GM21529 (cell line): ENCODE measurements around the gene MTMR11.
"Not testable (repeated sequence)": the region's sequence is repeated elsewhere in the genome, so short reads cannot be mapped to it uniquely, and the experiment has no call there.

ENCODE experiments used
- ATAC-seq: cut with Tn5 transposase; IDR thresholded peaks from one replicate; pipeline ENCODE4 v1.9.1; 2021; ENCODE audit not compliant: unreplicated experiment

Gene MTMR11, protein sequence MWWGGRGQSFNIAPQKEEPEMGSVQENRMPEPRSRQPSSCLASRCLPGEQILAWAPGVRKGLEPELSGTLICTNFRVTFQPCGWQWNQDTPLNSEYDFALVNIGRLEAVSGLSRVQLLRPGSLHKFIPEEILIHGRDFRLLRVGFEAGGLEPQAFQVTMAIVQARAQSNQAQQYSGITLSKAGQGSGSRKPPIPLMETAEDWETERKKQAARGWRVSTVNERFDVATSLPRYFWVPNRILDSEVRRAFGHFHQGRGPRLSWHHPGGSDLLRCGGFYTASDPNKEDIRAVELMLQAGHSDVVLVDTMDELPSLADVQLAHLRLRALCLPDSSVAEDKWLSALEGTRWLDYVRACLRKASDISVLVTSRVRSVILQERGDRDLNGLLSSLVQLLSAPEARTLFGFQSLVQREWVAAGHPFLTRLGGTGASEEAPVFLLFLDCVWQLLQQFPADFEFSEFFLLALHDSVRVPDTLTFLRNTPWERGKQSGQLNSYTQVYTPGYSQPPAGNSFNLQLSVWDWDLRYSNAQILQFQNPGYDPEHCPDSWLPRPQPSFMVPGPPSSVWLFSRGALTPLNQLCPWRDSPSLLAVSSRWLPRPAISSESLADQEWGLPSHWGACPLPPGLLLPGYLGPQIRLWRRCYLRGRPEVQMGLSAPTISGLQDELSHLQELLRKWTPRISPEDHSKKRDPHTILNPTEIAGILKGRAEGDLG

DNA sequence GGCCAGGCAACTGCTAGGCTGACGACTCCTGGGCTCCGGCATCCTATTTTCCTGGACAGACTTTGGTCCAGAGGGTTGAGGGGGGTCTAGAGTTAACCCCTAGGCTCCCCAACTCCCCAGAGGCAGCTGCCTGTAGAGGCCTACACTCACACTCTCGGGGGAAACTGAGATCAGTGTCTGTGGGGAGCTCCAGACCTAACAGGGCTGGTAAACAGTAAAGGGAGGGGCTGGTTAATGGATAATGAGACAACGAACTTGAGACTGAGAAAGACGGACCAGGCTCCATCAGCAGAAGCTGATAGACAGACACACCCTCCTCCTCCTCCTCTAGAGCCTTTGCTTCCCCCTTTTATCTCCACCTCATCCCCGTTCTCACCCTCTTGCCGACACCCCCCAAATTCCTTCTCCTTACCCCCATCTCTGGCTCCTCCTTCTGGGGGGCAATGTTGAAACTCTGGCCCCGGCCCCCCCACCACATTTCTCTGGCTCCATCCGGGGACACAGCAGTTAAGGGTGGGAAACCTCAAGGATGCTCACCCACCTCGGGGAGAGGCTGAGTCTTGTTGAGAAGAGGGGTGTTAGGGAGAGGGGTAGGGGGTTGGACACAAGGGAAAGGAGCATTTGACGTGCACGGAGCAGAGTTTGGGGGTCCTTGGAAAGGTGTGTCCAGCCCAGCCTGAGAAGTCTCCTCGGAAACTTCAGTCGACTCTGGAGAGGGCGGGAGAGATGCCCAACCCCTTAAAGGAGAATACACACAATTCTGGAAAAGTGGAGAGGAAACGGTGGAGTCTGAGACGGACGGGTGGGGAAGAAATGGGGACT, at the start of gene MTMR11:
Gene MTMR11 (minus strand): TSS at position 710 of the 822 bp plus-strand sequence. CDS start 232 bp downstream, at position 478.
- ATAC-seq: no peak

DNA sequence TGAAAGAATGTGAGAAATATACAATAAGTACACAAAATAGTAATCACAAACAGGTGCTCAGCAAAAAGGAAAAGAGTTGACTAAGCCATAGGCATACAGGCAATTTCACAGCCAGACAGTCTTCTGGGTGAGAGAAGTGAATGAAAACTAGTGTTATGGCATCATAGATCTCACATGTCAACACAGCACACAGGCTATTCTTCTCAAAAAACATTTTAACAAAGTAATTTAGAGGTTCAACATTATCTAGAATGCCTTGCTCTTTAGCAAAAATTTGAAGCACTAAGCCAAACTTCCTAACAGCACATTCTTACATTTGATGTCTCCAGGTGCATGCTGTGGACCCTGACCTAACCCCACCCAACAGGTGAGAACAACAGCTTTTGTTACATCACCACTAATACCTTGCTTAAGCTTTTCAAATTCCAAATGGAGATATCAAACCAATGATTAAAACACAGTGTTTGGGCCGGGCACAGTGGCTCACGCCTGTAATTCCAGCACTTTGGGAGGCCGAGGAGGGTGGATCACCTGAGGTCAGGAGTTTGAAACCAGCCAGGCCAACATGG, 43.4 kb upstream of the MTMR11 start:
- no peak for ATAC-seq

DNA sequence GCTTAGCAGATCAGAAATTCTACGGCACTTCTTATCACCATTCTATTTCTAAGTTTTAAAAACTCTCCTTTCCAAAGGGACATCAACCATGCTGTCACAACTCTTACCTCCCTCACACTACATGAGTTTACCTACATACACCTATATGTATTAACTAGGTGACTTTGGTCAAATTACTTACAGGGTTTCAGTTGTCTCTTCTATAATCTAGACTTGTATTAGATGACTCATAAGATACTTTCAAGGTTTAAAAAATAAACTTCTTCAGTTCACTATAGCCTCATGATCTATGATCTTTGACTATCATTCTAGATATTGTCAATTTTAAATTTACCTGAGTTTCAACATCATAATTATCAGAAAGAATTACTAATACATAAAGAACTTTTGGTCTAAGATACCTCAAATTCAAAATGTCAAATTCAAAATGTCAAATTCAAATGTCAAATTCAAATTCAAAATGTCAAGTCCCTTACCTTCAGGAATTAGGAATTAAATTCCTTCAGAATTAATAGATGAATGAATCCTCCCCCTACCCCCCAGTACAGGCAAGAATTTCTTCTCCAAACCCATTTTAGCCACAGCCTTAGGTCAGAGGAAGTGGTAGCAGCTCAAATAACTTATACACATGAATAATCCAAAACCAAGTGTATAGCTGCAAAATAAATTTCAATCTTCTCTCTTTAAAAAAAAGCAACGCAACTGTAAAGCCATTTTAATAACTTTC, 42.7 kb upstream of the MTMR11 start:
- no peak for ATAC-seq

DNA sequence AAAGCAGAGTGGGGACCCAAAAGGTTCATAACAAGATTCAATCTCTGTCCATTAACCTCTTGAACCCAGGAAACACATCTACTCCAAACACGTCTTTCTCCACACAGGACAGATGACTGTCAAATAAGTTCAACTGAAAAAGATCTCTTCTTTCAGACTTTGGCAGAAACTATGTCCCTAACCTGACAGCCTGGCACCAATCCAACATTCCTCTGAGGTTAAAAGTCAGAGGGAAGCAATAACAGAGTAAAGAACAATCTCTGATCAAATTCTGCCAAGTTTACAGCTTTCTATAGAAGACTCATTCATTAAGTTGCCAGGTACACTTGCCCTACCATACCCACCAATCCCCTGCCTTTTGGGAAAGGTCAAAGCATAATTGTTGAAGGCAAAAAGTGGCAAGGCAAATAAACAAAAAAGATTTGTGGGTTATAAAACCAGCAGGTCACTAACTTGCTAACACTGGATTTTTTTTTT, 41.9 kb upstream of the MTMR11 start:
- no peak for ATAC-seq

DNA sequence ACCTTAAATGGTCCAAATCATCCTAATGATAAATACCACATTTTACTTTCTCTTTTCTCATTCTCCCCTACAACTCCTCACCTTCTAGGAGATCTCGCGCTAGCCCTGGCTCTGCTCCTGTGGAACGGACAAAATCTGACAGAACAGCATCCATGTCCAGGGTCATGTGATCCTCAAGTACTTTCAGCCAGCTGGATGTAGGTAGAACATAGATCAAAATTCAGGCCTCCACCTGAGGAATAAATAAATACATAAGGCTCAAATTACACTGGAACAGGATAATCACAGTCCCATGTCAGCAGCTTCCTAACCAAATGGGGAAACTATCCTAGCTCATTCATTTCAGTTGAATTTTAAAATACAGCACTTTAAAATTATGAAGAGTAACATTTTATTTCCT, 40.7 kb upstream of the MTMR11 start:
- no peak for ATAC-seq

DNA sequence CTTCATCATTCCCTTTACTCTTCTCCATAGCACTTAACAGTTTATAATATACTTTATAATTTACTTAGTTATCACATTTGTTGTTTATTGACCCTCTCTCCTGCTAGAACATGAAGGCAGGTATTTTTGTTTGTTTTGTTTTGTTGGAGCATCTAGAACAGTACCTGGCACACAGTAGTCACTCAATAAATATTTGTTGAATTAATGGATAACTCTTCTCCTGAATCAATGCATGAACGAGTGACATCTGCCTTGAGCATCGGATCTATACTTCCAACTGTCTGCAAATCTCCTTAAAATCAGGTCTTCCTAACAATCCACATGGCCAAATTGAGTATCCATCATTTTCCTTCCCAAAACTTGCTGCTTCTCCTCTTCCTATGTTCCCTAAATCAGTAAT, 35.9 kb upstream of the MTMR11 start:
- ATAC-seq: no peak

DNA sequence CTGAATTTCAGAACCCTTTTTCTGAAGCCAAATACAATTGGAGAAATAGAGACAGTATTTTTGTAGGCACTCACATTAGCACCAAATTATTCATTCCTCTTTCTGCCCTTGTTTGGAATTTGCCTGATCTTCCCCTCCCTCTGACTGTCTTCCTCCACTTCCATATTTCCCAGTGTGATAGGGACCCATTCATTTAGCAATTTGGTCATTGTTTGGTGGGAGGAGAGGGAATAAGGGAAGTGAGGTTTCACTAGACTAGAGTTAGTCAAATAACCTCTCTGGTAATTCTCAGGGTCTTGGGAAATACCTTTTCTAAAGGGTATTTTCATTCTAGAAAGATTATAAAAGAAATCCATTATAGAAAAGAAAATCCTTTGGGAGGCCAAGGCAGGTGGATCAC, 31.0 kb upstream of the MTMR11 start:
- no peak for ATAC-seq

DNA sequence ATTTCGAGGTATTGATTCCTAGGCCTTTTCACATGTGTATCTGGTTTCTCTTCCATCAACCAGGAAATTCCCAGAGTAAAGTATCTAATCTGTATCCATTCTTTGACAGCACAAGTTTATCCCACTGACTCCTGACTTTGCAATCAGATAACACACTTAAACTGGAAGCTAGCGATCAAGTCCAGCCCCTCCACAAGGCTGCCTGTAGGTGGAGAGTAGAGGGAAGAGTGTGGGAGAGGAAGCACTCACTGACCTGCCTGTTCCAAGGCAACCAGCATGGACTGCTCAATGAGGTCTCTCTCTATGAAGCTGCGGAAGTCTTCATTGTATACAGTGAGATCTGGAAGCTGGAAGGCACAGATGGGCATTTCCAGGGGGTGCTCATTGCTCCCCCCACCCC, 30.4 kb upstream of the MTMR11 start:
- ATAC-seq: no peak

DNA sequence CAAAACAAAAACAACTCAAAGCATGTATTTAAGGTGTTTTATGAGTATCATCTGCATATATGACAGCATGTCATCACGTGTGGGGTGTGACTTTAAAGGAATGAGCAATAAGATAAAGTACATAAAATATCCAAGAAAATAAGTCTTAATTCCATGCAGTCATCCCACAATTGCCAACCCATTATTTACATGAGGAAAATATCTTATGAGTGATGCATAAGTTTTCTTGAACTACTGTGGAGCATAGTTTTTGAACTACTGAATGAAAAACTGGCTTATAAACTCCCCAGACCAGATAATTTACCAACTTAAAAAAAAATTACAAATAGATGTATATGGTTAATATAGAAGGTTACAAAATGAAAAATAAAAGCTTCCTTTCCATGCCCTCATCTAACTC, 29.7 kb upstream of the MTMR11 start:
- ATAC-seq: no peak

DNA sequence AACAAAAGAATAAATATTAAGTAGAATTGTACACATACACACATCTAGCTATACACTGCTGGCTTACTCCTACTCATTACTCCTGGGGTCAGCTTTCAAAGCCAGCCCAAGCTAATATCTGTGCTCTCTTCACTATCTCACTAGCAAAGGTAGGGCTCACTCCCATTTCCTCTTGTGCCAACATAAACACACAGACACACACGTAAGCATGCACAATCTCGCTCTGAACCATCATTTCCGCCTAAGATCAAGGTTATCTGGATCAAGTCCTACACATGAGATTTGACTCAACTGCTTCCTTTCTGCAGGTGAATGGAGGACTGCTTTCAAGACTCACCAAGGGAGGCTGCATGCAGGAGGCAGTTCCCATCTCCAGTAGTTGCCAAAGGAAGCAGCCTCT, 28.8 kb upstream of the MTMR11 start:
- ATAC-seq: no peak

DNA sequence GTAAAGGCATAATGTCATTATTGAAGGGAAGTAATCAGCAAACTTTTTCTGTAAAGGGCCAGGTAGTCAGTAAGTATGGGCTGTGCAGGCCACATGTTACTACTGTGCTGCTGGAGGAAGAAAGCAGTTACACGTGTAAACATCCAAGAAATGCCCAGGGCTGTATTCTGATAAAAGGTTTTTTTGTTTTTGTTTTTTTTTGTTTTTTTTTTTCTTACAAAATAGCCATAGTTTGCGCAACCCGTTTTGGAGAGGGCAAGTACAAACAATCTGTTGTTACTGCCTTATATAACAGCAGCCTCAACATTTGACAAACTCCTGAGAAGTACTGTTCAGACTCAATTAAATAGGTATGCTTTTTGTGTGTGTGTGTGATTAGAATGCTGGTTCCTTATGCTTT, 26.7 kb upstream of the MTMR11 start:
- no peak for ATAC-seq

DNA sequence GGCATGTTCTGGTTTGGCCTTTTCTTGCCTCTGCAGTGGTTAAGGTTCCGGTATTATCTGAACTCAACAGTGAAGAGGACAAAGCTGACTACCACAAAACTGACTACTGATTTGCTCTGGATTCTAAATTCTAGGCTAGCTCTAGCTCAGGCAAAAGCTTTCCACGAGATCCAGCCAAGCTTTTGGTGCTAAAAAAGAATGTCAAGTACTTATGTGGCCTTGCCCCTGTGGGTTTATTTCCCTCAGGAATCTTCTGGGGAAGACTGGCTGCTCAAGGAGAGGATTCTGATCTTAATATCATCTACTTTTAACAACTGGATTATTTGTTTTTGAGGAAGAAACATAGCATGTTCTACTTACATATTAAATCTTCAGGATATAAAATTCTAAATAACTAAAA, 26.1 kb upstream of the MTMR11 start:
- no peak for ATAC-seq

DNA sequence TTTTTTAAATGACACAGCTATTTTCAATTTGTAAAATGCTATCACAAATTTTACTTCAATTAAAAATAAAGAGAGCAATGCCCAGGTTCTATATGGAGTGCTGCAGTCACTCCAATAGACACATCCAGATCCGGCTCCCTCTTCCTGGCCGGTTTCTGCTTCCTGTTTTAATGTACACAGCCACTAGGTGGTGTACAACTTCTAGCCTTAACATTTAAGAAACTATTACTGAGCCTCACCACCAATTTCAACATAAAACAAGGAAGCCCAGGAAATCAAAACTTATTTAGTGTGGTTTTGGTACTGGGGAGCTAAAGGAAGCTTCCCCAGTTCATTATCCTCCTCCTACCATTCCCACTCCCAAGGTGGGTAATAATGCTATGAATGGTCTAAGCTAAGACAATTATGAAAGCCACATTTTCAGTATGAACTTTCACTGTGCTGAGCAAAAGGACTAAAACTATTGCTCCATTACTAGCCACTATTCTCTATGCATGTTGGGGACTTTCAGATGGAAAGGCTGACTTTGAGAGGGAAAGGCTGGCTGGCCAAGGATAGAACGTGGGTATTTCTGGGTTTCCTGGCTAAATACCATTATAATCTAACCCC, 25.5 kb upstream of the MTMR11 start:
- peak; percentile 55 for ATAC-seq

DNA sequence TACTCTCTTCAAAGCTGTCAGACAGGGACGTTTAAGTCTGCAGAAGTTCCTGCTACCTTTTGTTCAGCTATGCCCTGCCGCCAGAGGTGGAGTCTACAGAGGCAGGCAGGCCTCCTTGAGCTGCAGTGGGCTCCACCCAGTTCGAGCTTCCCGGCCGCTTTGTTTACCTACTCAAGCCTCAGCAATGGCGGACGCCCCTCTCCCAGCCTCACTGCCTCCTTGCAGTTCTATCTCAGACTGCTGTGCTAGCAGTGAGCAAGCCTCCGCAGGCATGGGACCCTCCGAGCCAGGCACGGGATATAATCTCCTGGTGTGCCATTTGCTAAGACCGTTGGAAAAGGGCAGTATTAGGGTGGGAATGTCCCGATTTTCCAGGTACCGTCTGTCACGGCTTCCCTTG, 20.9 kb upstream of the MTMR11 start:
- not testable (repeated sequence) for ATAC-seq

DNA sequence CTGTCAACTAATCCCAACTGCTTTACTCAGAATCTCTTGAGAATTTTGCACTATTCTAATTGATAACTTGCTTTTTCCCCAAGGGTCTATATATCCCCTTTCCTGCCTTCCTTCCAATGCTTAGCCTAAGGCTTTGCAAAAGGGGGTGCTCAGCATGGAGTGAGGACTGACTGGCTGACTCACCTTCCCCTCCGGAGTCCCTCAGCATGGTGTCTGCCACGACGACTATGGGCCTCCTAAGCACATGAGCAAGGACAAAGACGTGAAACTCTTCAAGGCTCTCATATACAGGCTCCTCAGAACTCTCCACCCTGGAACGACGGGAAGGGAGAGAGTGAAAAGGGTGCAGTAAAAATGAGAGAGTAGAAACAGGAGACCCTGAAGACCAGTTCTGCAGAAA, 13.2 kb upstream of the MTMR11 start:
- ATAC-seq: no peak

DNA sequence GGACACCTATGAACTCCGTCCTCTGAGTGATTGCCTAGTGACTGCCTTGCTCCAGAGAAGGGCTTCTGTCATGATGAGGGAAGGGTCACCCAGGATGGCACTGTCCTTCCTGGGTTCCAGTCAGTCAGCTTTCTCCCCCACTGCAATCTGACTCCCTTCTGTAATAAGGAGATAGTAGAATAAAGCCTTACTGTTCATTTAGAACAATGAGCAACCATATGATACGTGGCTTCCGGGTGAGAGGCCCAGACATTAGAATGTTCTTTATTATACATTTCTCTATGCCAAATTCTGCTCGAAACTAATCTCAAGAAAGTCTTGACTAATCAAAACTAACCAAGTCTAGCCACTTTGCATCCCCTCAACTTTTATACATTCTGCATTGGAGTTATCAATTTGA, 8.5 kb upstream of the MTMR11 start:
- ATAC-seq: no peak

DNA sequence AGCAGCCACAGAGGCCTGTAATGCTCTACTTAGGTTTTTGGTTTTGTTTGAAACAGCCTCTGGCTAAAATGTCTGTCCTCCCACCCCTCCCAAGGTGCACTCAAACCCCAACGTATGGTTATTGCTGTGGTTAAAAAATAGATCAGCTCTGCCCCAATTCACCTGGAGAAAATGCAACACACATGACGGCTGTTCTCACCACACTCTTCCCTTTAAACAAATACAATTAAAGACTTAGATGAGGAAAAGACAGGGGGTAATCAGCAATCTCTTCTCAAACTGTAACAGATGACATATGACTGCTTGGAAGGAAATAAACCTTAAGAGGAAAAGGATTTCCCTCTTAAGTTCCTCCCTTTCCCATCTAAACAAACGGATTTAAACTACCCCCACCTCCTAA, 6.2 kb upstream of the MTMR11 start:
- no peak for ATAC-seq

DNA sequence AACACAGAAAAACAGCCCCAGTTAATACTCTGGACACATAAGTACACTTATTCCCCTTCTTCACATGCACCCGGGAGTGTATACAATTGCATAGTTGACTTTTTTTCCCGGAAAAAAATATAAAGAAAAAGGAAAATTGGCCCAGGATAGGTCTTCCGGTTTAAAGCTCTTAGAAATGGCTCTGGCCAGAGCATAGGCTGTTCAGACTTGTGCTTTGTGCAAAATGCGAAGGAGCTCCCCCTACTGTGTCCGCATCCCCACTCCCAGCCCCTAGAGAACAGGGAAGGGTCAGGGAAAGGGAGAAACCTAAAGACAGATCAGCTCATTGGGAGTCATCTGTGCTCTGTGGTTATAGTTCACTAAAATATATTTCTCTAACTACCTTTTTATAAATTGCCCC, 5.5 kb upstream of the MTMR11 start:
- no peak for ATAC-seq

DNA sequence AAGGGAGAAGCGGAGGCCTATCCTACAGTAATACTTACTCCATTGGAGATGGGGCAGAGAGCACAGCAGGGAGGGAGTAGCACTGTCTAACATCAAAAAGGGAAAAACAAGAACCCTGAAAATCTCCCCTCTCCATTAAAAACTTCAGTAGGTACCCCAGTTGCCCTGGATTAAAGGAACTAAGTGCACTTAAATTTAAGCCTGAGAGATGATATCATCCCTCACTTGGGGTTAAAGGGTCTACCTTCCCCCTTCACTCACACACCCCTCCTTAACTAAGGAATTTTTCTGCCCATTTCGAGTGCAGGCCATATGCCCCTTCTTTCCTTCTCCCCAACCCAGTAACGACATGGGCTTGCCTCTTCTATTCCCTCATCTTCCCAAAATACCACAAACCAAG, 3.7 kb upstream of the MTMR11 start:
- no peak for ATAC-seq

DNA sequence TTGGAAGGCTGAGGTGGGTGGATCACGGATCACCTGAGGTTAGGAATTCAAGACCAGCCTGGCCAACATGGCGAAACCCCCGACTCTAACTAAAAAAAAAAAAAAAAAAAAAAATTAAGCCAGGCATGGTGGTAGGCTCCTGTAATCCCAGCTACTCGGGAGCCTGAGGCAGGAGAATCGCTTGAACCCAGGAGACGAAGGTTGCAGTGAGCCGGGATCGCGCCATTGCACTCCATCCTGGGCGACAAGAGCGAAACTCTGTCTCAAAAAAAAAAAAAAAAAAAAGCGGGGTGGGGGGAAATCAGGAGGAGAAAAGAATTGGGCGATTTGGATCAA, 2.0 kb upstream of the MTMR11 start:
- not testable (repeated sequence) for ATAC-seq
